ENCODE results near the gene PSMD3. TPM values are rescaled to one million over a fixed set of nuclear protein-coding genes. Genes with fewer than 3 reads are reported as not detected.

Gene PSMD3
- total and polyA plus RNA-seq, 8 donors = 72.8 to 117 (median 96.8) TPM

DNA sequence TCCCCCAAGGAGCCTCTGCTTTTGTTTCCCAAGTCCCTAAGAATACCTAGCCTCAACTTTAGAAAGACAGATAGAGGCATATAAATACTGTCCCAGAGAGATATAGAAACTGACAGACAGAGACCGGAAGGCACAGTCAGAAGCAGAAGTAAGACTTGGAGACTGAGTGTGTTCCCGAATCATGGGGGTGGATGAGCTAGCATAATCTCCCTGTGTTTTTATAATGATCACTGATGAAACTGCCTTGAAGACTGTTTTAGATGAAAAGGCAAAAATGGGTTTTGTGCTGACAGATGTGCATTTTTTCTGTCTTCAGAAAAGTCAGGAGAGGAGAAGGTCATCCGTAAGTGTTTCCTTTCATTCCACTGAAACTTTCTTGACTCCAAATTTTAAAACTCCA is 8.3 kb upstream of the PSMD3 start:
- peak overlapping the region in 1 of 2 donors; percentile 66 for H3K27ac ChIP-seq
- TF ChIP-seq, protein P1, sequence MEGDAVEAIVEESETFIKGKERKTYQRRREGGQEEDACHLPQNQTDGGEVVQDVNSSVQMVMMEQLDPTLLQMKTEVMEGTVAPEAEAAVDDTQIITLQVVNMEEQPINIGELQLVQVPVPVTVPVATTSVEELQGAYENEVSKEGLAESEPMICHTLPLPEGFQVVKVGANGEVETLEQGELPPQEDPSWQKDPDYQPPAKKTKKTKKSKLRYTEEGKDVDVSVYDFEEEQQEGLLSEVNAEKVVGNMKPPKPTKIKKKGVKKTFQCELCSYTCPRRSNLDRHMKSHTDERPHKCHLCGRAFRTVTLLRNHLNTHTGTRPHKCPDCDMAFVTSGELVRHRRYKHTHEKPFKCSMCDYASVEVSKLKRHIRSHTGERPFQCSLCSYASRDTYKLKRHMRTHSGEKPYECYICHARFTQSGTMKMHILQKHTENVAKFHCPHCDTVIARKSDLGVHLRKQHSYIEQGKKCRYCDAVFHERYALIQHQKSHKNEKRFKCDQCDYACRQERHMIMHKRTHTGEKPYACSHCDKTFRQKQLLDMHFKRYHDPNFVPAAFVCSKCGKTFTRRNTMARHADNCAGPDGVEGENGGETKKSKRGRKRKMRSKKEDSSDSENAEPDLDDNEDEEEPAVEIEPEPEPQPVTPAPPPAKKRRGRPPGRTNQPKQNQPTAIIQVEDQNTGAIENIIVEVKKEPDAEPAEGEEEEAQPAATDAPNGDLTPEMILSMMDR (IDR thresholded peaks at IDR 0.05) = no peak
- DNase-seq = no peak
- no peak overlapping the region for H3K4me3 ChIP-seq
- peak; percentile 41 for ATAC-seq
- H3K27me3 ChIP-seq = no peaks in the 10 kb centered on the region
- no peaks in the 10 kb centered on the region for H3K9me3 ChIP-seq
- no peaks in the 10 kb centered on the region for H3K36me3 ChIP-seq
- intact Hi-C loops (cut with DNase I) = no loop called here
- H3K4me1 ChIP-seq = peaks cover 0 to 57% of the 10 kb centered on the region in 2 donors

DNA sequence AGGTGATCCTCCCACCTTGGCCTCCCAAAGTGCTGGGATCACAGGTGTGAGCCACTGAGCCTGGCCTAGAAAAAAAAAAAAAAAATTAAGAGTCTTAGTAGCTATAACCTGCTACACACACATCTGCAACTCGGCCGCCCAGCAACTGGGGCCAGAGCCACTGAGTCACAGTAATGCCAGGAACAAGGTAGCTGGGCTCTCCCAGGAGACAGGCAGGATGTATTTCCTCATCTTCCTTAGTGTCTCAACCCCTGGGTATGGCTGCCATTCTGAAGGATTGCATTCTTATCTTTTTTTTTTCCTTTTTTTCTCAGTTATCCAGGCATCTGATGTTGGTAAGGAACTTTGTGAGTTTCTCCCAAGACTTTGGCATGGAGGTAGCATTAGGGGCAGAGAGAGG is 7.1 kb upstream of the PSMD3 start:
- Histone ChIP-seq H3K4me1 (peaks cover 0 to 46% of the 10 kb centered on the region in 2 donors), H3K36me3 (no peaks in the 10 kb centered on the region), H3K9me3 (no peaks in the 10 kb centered on the region), H3K27me3 (no peaks in the 10 kb centered on the region), H3K4me3 (no peak overlapping the region), H3K27ac (no peak overlapping the region)
- TF ChIP-seq, protein P1 (IDR thresholded peaks at IDR 0.05) = no peak
- peak in 1 of 4 donors; percentile 7 for DNase-seq
- intact Hi-C loops (cut with DNase I) = no loop called here
- no peak for ATAC-seq

DNA sequence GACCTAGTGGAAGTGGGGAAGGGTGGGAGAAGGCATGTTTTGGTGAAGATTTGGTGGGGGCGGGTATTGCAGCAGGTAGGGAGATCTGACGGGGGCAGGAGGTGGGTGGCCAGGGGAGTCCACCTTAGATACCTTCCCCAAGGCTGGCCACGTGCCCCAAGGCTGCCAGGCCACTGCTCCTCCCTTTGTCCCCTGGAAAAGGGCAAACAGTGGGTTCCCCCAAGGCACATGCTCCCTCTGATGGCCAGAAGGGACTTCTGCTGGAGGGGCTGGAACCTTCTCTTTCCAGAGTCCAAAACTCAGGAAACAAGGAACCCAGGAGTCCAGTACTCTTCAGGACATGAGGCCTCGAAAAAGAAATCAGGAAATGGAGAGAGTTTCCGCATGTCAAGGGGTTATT is 6.2 kb upstream of the PSMD3 start:
- peak in 1 of 4 donors; percentile 61 for DNase-seq

DNA sequence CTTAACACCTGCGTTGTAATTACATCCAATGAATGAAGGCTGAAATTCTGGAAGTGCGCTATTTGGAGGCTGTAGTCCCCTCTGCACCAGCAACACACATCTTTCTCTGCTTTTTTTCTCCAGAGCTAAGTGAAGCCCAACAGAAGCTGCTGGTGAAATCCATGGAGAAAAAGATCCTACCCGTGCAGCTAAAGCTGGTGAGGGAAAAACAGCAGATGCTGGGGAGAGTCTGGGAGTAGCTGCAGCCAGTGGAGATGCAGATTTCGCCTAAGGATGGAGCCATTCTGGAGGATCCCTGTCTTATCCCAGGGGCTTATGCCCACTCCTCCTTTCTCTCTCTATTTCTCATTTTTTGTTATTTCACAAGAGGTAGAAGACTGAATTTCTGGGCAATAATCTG is 4.8 kb upstream of the PSMD3 start:
- H3K4me1 ChIP-seq = peaks cover 0 to 37% of the 10 kb centered on the region in 2 donors
- H3K4me3 ChIP-seq = no peak overlapping the region
- DNase-seq (no peak), ATAC-seq (no peak)
- TF ChIP-seq, protein P1 (IDR thresholded peaks at IDR 0.05) = no peak
- no peaks in the 10 kb centered on the region for H3K27me3 ChIP-seq
- H3K27ac ChIP-seq = no peak overlapping the region
- intact Hi-C loops (cut with DNase I) = no loop called here
- no peaks in the 10 kb centered on the region for H3K36me3 ChIP-seq
- no peaks in the 10 kb centered on the region for H3K9me3 ChIP-seq

More for the DNA sequence above, 6.2 kb upstream of the PSMD3 start:
- no peaks in the 10 kb centered on the region for H3K27me3 ChIP-seq
- H3K9me3 ChIP-seq = no peaks in the 10 kb centered on the region
- no peak overlapping the region for H3K4me3 ChIP-seq
- no peaks in the 10 kb centered on the region for H3K36me3 ChIP-seq
- ATAC-seq = no peak
- TF ChIP-seq, protein P1 (IDR thresholded peaks at IDR 0.05) = no peak
- peaks cover 0 to 41% of the 10 kb centered on the region in 2 donors for H3K4me1 ChIP-seq
- intact Hi-C loops (cut with DNase I) = no loop called here
- H3K27ac ChIP-seq = no peak overlapping the region

DNA sequence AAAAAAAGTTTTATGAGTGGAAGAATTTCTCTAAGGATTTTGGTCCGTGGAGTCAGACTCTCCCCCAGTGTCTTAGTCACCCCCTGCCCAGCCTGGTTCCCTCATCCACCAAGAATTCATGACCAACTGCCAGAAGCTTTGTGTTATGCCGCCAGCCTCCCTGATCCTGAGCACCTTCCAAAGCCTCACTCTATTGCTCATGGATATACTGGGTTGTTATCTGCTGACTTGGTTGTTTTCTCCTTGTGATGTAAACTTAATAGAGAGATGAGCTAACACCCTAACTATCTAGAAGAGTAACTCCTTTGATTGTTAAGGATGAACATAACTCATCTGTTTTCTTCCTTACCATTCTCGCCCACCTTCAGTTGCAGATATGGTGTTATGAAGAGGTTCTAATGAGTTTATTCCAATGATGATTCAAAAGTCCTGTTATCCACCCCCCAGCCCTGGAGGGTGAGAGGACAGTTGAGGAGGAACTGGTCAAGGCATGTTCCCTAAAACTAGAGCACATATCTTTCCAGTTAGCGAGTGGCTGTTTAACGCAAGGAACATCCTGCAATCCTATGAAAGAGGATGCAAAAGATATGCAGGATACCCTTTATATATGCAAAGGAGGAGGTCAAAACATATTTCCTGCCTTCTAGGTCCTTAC is 1.5 kb upstream of the PSMD3 start:
- Histone ChIP-seq H3K27me3 (no peaks in the 10 kb centered on the region), H3K27ac (peak overlapping the region; percentile 85 to 95), H3K9me3 (no peaks in the 10 kb centered on the region), H3K36me3 (peaks cover 0 to 7% of the 10 kb centered on the region in 2 donors), H3K4me1 (peaks cover 9 to 33% of the 10 kb centered on the region in 2 donors), H3K4me3 (no peak overlapping the region)
- DNase-seq (no peak), ATAC-seq (no peak)
- intact Hi-C loops (cut with DNase I) = no loop called here
- TF ChIP-seq, protein P1 (IDR thresholded peaks at IDR 0.05) = no peak
